ENCODE measurements around the gene LRRC57.

The LRRC57 gene

GRCh38 chr15:42590619-42591237 is 42.1 kb upstream of the LRRC57 start:
- Histone ChIP-seq H4K20me1 (ENCODE audit: low read depth, low read length) (no peaks in the 10 kb centered on the region), H3K4me2 (ENCODE audit: low read depth, low read length, poor library complexity, severe bottlenecking) (no peak overlapping the region), H3F3A (ENCODE audit: insufficient read depth) (no peaks in the 10 kb centered on the region), H3K27ac (ENCODE audit: low read depth, low read length) (no peak overlapping the region), H2AFZ (ENCODE audit: low read depth, low read length, severe bottlenecking) (no peak overlapping the region), H3K36me3 (ENCODE audit: low read length) (no peaks in the 10 kb centered on the region), H3K27me3 (ENCODE audit: low read length) (no peaks in the 10 kb centered on the region), H3K4me3 (ENCODE audit: insufficient read depth, low read length, poor library complexity, severe bottlenecking) (no peak overlapping the region), H3K79me2 (ENCODE audit: insufficient read depth, low read length) (no peaks in the 10 kb centered on the region), H3K9me3 (ENCODE audit: insufficient read depth, low read length) (no peaks in the 10 kb centered on the region), H3K9me2 (replicated peaks; ENCODE audit: insufficient read depth, low read length) (no peaks in the 10 kb centered on the region), H3K9ac (ENCODE audit: low read length) (no peak overlapping the region)
- TF ChIP-seq EZH2phosphoT487 (conservative IDR thresholded peaks at IDR 0.05; ENCODE audit: low read length) (no peak), CTCF (IDR thresholded peaks at IDR 0.05; ENCODE audit: insufficient read depth, low read length, poor library complexity, severe bottlenecking) (no peak)

GRCh38 chr15:42584031-42584765 is 35.6 kb upstream of the LRRC57 start:
- no peak overlapping the region for H3K4me2 ChIP-seq (ENCODE audit: low read depth, low read length, poor library complexity, severe bottlenecking)

DNA sequence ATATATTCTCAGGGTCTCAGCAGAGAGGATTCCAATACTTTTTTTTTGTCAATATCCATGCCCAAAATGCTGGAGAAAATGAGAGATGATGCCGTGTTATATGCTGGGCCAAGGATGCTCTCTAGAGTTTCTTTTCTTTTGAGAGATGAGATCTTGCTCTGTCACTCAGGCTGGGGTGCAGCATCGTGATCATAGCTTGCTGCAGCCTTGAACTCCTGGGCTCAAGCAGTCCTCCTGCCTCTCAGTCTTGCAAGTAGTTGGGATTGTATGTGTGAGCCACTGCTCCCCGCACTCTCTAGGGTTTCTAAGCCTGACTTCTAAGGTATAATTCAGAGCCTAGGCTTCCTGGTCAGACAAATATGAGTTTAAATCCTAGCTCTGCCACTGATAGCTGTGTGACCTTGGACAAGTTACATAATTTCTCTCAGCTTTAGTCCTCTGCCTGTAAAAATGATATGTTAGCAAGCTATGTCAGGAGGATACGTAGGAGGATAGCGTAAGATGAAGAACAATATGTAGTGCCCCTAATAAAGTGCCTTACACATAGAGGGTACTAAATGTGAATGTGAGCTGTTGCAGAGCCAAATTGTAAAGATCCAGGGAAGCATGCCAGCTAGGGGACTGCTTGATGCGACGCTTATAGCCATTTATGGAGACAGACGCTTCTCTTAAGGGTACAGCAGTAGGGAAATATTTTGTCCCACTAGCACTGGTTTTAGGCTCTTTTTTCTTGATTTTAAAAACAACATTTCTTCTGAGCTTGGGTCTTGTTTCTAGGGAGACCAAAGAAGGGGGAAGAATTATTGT is 34.2 kb upstream of the LRRC57 start:
- Histone ChIP-seq H3K9ac (ENCODE audit: low read length) (no peak overlapping the region), H2AFZ (ENCODE audit: low read depth, low read length, severe bottlenecking) (no peak overlapping the region), H3K4me2 (ENCODE audit: low read depth, low read length, poor library complexity, severe bottlenecking) (no peak overlapping the region), H3K36me3 (ENCODE audit: low read length) (no peaks in the 10 kb centered on the region), H3K79me2 (ENCODE audit: insufficient read depth, low read length) (no peaks in the 10 kb centered on the region), H3K9me2 (replicated peaks; ENCODE audit: insufficient read depth, low read length) (no peaks in the 10 kb centered on the region), H3K27me3 (ENCODE audit: low read length) (no peaks in the 10 kb centered on the region), H4K20me1 (ENCODE audit: low read depth, low read length) (no peaks in the 10 kb centered on the region), H3F3A (ENCODE audit: insufficient read depth) (peaks cover 3% of the 10 kb centered on the region; the same call in 1 of the 2 replicates), H3K27ac (ENCODE audit: low read depth, low read length) (no peak overlapping the region), H3K4me3 (ENCODE audit: insufficient read depth, low read length, poor library complexity, severe bottlenecking) (no peak overlapping the region), H3K9me3 (ENCODE audit: insufficient read depth, low read length) (no peaks in the 10 kb centered on the region)
- TF ChIP-seq EZH2phosphoT487 (conservative IDR thresholded peaks at IDR 0.05; ENCODE audit: low read length) (no peak), CTCF (IDR thresholded peaks at IDR 0.05; ENCODE audit: insufficient read depth, low read length, poor library complexity, severe bottlenecking) (no peak)

More at GRCh38 chr15:42584031-42584765, 35.6 kb upstream of the LRRC57 start:
- no peak overlapping the region for H2AFZ ChIP-seq (ENCODE audit: low read depth, low read length, severe bottlenecking)
- H4K20me1 ChIP-seq (ENCODE audit: low read depth, low read length) = no peaks in the 10 kb centered on the region
- no peaks in the 10 kb centered on the region for H3K36me3 ChIP-seq (ENCODE audit: low read length)
- no peaks in the 10 kb centered on the region for H3K79me2 ChIP-seq (ENCODE audit: insufficient read depth, low read length)
- H3K27ac ChIP-seq (ENCODE audit: low read depth, low read length) = no peak overlapping the region
- H3K9me2 ChIP-seq (replicated peaks; ENCODE audit: insufficient read depth, low read length) = no peaks in the 10 kb centered on the region
- no peaks in the 10 kb centered on the region for H3K9me3 ChIP-seq (ENCODE audit: insufficient read depth, low read length)
- TF ChIP-seq EZH2phosphoT487 (conservative IDR thresholded peaks at IDR 0.05; ENCODE audit: low read length) (no peak), CTCF (IDR thresholded peaks at IDR 0.05; ENCODE audit: insufficient read depth, low read length, poor library complexity, severe bottlenecking) (no peak)
- no peaks in the 10 kb centered on the region for H3K27me3 ChIP-seq (ENCODE audit: low read length)
- H3K9ac ChIP-seq (ENCODE audit: low read length) = no peak overlapping the region
- no peak overlapping the region for H3K4me3 ChIP-seq (ENCODE audit: insufficient read depth, low read length, poor library complexity, severe bottlenecking)
- peaks cover 3% of the 10 kb centered on the region; the same call in 1 of the 2 replicates for H3F3A ChIP-seq (ENCODE audit: insufficient read depth)

Measured in SU-DHL-6 (cell line).